K562 (cell line): ENCODE measurements around the gene NISCH.

ENCODE experiments used
- ATF2 ChIP-seq: sonication (generic); formaldehyde crosslinking; IDR thresholded peaks from 2 replicates; pipeline ENCODE4 v1.8.1; 2022; ENCODE audit warnings: missing genetic modification reagents
- CBX3 ChIP-seq, 2 experiments: IDR thresholded peaks; 1 replicate in 1 of 2; 2 replicates in 1 of 2; pipeline ENCODE4 v1.6.1; 2012; ENCODE audit warnings: inconsistent platforms in 2 of 2, low read length in 2 of 2, borderline replicate concordance in 1 of 2, control low read depth in 1 of 2
- HOMEZ ChIP-seq: fragments of 250-450 bp; sonication (Bioruptor Pico); IDR thresholded peaks from 2 replicates; pipeline ENCODE4 v1.4.0; 2020; ENCODE audit warnings: mild to moderate bottlenecking, moderate library complexity
- MAX ChIP-seq: sonication (generic); formaldehyde crosslinking; IDR thresholded peaks from 2 replicates; pipeline ENCODE4 v1.9.0; 2022; ENCODE audit warnings: mild to moderate bottlenecking, missing genetic modification reagents
- MTA3 ChIP-seq: fragments of 450-650 bp; formaldehyde crosslinking; IDR thresholded peaks from 2 replicates; pipeline ENCODE4 v1.6.1; 2017; ENCODE audit warnings: mild to moderate bottlenecking, borderline replicate concordance
- PHB2 ChIP-seq: fragments of 450-650 bp; IDR thresholded peaks from 2 replicates; pipeline ENCODE4 v1.6.1; 2017; ENCODE audit warnings: low read depth
- RUNX1 ChIP-seq: sonication (generic); IDR thresholded peaks from 2 replicates; pipeline ENCODE4 v1.6.1; 2016; ENCODE audit warnings: antibody characterized with exemption, low read depth
- TEAD4 ChIP-seq, 2 experiments: sonication (generic) in 1 of 2; formaldehyde crosslinking in 1 of 2; IDR thresholded peaks; 2 replicates each; pipeline versions ENCODE4 v1.6.1 to v1.8.0; 2012 to 2022; ENCODE audit warnings: borderline replicate concordance in 1 of 2, inconsistent platforms in 1 of 2, low read length in 1 of 2, mild to moderate bottlenecking in 1 of 2, missing genetic modification reagents in 1 of 2
- ZBTB7A ChIP-seq: IDR thresholded peaks from 2 replicates; pipeline ENCODE4 v1.6.1; 2011; ENCODE audit warnings: low read depth, mild to moderate bottlenecking, low read length, moderate library complexity, borderline replicate concordance; ENCODE audit not compliant: control insufficient read depth
- ZNF124 ChIP-seq: sonication (generic); formaldehyde crosslinking; IDR thresholded peaks from 2 replicates; pipeline ENCODE4 v1.8.1; 2022; ENCODE audit warnings: missing genetic modification reagents
- ZNF274 ChIP-seq: IDR thresholded peaks from 2 replicates; pipeline ENCODE4 v1.6.1; 2011; ENCODE audit warnings: low read depth, mild to moderate bottlenecking, low read length, moderate library complexity, borderline replicate concordance
- ZNF324 ChIP-seq: fragments of 250-450 bp; sonication (Bioruptor Pico); IDR thresholded peaks from 2 replicates; pipeline ENCODE4 v1.4.0; 2020; ENCODE audit warnings: mild to moderate bottlenecking
- TF ChIP-seq, protein P1 (sequence below), 3 experiments: IDR thresholded peaks in 2 of 3; conservative IDR thresholded peaks in 1 of 3; 2 replicates each; pipeline ENCODE4 v1.5.1; 2011 to 2012; ENCODE audit warnings: low read length in 3 of 3, mild to moderate bottlenecking in 3 of 3, control low read depth in 2 of 3, improper control_type of control experiment in 1 of 3, inconsistent platforms in 1 of 3, low read depth in 1 of 3, mixed read lengths in 1 of 3, moderate library complexity in 1 of 3; ENCODE audit not compliant: insufficient read depth in 2 of 3

DNA sequence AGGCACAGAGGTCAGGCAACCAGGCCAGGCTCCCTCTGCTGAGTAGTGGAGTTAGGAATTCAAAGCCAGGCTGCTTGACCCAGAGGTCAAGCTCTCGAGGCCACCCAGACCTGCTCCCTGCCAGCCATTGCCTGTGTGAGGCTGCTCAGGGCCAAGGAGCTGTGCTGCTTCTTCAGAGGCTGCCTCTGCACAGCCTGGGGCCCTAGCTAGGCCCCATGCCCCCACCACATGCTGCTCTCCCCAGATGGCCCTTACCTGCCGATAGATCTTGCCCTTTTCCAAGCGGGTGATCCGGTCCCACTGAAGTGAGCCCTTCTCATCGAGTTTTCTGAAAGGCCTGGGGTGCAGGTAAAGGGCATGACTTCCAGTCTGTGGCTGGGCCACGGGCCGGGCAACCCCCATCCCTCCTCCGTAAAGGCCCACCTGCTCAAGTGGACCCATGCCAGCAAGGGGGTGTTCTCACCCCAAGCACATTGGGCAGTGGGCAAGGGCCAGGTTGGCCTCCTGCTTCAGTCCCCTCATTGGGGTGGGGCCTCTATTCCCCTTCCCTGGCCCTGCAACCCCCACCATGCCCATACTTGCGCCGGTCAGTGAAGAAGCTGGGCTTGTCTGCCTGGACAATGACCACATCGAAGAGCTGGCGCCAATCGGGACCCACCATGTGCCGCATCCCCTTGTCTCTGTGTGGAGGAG is 71.8 kb downstream of the NISCH start:
- TF ChIP-seq, protein P1, sequence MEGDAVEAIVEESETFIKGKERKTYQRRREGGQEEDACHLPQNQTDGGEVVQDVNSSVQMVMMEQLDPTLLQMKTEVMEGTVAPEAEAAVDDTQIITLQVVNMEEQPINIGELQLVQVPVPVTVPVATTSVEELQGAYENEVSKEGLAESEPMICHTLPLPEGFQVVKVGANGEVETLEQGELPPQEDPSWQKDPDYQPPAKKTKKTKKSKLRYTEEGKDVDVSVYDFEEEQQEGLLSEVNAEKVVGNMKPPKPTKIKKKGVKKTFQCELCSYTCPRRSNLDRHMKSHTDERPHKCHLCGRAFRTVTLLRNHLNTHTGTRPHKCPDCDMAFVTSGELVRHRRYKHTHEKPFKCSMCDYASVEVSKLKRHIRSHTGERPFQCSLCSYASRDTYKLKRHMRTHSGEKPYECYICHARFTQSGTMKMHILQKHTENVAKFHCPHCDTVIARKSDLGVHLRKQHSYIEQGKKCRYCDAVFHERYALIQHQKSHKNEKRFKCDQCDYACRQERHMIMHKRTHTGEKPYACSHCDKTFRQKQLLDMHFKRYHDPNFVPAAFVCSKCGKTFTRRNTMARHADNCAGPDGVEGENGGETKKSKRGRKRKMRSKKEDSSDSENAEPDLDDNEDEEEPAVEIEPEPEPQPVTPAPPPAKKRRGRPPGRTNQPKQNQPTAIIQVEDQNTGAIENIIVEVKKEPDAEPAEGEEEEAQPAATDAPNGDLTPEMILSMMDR (IDR thresholded peaks at IDR 0.05 in 2 of 3, conservative IDR thresholded peaks at IDR 0.05 in 1 of 3; ENCODE audit: insufficient read depth in 2 of 3, low read depth in 1 of 3, low read length in 3 of 3): no peak
- TF ChIP-seq ATF2: no peak
- TF ChIP-seq MTA3: no peak
- no peak for TF ChIP-seq MAX (CRISPR knock-in tag)
- TF ChIP-seq RUNX1: no peak
- no peak for TF ChIP-seq ZNF124 (CRISPR knock-in tag)
- no peak for TF ChIP-seq HOMEZ (CRISPR knock-in tag)
- no peak for TF ChIP-seq ZNF274
- no peak for TF ChIP-seq TEAD4 (IDR thresholded peaks at IDR 0.05; ENCODE audit: low read length)
- no peak for TF ChIP-seq TEAD4 (CRISPR knock-in tag; IDR thresholded peaks at IDR 0.05; ENCODE audit: borderline replicate concordance)
- no peak for TF ChIP-seq ZNF324 (CRISPR knock-in tag)
- TF ChIP-seq PHB2: no peak
- no peak for TF ChIP-seq ZBTB7A
- no peak for TF ChIP-seq CBX3 (IDR thresholded peaks at IDR 0.05; ENCODE audit: borderline replicate concordance in 1 of 2, low read length in 2 of 2)
